H1 (cell line): Measurements from ENCODE around the gene MT4.

Experiments used
- BRCA1 ChIP-seq: IDR thresholded peaks from 2 replicates; pipeline ENCODE4 v1.6.1; 2012; ENCODE audit warnings: low read depth, low read length, improper control_type of control experiment
- EZH2 ChIP-seq: fragments of 200-600 bp; sonication (generic); IDR thresholded peaks from 2 replicates; pipeline ENCODE4 v1.7.1; 2012; ENCODE audit warnings: low read depth, mild to moderate bottlenecking, moderate library complexity, low read length, inconsistent platforms; ENCODE audit not compliant: severe bottlenecking
- MAFK ChIP-seq: IDR thresholded peaks from 2 replicates; pipeline ENCODE4 v1.6.1; 2012; ENCODE audit warnings: low read depth, mild to moderate bottlenecking, improper control_type of control experiment, low read length
- POLR2A ChIP-seq, 2 experiments: IDR thresholded peaks; 1 replicate in 1 of 2; 2 replicates in 1 of 2; pipeline ENCODE4 v1.6.1; 2011; ENCODE audit warnings: low read depth in 2 of 2, low read length in 2 of 2, mild to moderate bottlenecking in 2 of 2; ENCODE audit errors: control extremely low read depth in 1 of 2
- YY1 ChIP-seq: IDR thresholded peaks from 2 replicates; pipeline ENCODE4 v1.6.1; 2011; ENCODE audit warnings: low read depth, mild to moderate bottlenecking, low read length
- TF ChIP-seq, protein P1 (sequence below), 3 experiments: IDR thresholded peaks; 1 replicate in 2 of 3; 2 replicates in 1 of 3; pipeline versions ENCODE4 v1.5.1 to v1.6.1; 2011; ENCODE audit warnings: low read length in 3 of 3, mild to moderate bottlenecking in 3 of 3, inconsistent platforms in 2 of 3, low read depth in 1 of 3, moderate library complexity in 1 of 3; ENCODE audit not compliant: insufficient read depth in 1 of 3; ENCODE audit errors: control extremely low read depth in 1 of 3
- TF ChIP-seq, protein P2 (sequence below): IDR thresholded peaks from 2 replicates; pipeline ENCODE4 v1.6.1; 2012; ENCODE audit warnings: inconsistent platforms

DNA sequence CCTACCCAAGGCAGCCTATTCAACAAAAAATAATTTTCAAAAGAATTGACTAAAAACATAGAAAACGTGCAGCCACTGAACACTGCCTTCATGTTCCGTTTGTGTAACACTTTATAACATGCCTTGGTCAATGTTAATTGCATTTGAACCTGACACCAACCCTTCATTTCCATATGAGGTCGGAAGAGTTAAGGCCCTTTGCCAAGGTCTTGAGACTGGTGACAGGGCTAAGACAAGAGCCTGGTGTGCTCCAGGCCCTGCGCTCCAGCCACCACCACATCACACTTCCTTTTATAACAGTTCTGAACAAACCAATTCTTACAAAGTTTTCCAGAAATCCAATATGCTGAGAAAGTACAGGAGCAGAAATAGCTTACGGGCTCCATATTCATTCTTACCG lies 49.2 kb upstream of the MT4 start:
- TF ChIP-seq MAFK (no peak), POLR2A (IDR thresholded peaks at IDR 0.05; ENCODE audit: control extremely low read depth in 1 of 2, low read depth in 2 of 2, low read length in 2 of 2) (no peak), EZH2 (no peak), YY1 (no peak), BRCA1 (no peak)
- TF ChIP-seq, protein P1, sequence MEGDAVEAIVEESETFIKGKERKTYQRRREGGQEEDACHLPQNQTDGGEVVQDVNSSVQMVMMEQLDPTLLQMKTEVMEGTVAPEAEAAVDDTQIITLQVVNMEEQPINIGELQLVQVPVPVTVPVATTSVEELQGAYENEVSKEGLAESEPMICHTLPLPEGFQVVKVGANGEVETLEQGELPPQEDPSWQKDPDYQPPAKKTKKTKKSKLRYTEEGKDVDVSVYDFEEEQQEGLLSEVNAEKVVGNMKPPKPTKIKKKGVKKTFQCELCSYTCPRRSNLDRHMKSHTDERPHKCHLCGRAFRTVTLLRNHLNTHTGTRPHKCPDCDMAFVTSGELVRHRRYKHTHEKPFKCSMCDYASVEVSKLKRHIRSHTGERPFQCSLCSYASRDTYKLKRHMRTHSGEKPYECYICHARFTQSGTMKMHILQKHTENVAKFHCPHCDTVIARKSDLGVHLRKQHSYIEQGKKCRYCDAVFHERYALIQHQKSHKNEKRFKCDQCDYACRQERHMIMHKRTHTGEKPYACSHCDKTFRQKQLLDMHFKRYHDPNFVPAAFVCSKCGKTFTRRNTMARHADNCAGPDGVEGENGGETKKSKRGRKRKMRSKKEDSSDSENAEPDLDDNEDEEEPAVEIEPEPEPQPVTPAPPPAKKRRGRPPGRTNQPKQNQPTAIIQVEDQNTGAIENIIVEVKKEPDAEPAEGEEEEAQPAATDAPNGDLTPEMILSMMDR (IDR thresholded peaks at IDR 0.05; ENCODE audit: control extremely low read depth in 1 of 3, insufficient read depth in 1 of 3, low read depth in 1 of 3, low read length in 3 of 3), result no peak
- TF ChIP-seq, protein P2, sequence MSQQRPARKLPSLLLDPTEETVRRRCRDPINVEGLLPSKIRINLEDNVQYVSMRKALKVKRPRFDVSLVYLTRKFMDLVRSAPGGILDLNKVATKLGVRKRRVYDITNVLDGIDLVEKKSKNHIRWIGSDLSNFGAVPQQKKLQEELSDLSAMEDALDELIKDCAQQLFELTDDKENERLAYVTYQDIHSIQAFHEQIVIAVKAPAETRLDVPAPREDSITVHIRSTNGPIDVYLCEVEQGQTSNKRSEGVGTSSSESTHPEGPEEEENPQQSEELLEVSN, result no peak
